ENCODE data around the gene AKNAD1.

DNA sequence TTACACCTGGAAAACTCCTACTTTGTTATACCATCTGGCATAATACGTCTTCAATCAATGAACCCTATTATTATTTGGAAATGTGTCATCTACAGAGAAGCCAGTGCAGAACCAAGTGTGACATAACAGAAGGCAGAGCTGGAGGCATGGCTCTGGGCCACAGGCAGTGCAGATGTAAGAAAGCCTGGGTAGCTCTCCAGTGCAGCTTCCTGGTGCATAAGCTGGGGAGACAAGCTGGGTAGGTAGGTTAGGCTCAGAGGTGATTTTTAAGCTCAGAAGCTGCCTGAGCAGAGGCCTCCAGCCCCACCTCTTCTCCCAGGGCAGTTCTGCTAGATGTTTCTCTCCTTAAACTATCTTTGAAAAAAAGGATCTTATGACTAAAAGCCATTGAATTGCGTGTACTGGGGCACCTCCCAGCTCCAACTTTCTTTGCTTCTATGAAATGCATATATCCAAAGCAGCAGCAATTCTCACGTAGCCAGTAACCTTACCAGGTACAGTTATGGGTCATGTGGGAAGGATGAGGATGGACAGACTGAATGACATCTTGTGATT is 30.7 kb downstream of the AKNAD1 start:
- no peak for TF ChIP-seq USF2 (IDR thresholded peaks at IDR 0.05; ENCODE audit: borderline replicate concordance, low read depth, low read length)
- no peak for TF ChIP-seq CTCF (IDR thresholded peaks at IDR 0.05 in 2 of 3, conservative IDR thresholded peaks at IDR 0.05 in 1 of 3; ENCODE audit: control insufficient read depth in 2 of 3, extremely low read depth in 1 of 3, insufficient read depth in 1 of 3, low read depth in 3 of 3, low read length in 3 of 3)
- no peak for TF ChIP-seq CBX3 (IDR thresholded peaks at IDR 0.05; ENCODE audit: borderline replicate concordance, low read depth)
- TF ChIP-seq SMC3 (IDR thresholded peaks at IDR 0.05; ENCODE audit: borderline replicate concordance, low read length), result no peak

All from GM12878 (cell line).